T47D (cell line): ENCODE data around the gene SLC25A10.

ENCODE experiments used
- DNase-seq, 2 experiments: peaks; one replicate each; pipeline versions ENCODE4 v3.0.0 to v3.0.0-alpha.2; 2011 to 2012; ENCODE audit warnings: low read depth in 1 of 2, low spot score in 1 of 2
- JUND ChIP-seq: IDR thresholded peaks from 2 replicates; pipeline ENCODE4 v1.6.1; 2012; ENCODE audit warnings: low read depth
- in situ Hi-C: cut with HindIII; loops from 2 replicates; pipeline ENCODE4 v1.10.0; 2016; ENCODE audit warnings: low sequenced_read_pairs, low pct_unique_long_range_greater_than_20kb

SLC25A10 gene

DNA sequence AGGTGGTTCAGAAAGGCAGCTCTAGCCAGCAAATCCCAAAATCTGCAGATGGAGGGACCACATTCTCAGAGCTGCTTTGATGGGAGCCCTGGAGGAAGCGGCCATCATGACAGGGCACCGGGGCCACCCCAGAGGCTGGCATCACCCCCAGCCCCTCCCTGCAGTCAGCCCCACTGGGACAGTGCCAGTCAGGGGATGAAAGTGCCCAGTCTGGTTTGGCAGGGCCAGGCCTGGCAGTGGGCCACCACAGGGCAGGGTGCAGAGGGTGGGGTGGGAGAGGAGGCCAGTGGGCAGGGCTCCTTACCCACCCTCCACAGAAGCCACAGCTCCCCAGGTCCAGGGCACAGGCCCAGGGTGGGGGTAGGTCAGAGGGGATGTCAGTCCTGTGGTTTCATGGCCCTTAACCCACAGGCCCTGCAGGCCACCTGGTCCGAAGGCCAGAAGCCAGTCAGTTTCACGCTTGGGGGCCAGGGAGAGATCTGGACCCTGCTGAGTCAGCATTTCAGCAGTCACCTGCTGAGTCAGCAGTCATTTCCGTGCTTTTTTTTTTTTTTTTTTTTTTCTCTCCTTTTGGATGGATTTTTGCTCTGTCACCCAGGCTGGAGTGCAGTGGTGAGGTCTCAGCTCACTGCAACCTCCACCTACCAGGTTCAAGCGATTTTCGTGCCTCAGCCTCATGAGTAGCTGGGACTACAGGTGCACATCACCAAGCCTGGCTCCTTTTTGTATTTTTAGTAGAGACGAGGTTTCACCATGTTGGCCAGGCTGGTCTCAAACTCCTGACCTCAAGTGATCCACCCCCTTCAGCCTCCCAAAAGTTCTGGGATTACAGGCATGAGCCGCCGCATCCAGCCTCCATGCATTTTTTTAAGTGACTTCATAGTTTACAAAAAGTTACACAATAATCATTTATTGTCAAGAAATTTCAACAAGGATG lies 10.4 kb downstream of the SLC25A10 start:
- DNase-seq, result peak; percentile 84 to 89
- no peak for TF ChIP-seq JUND
- in situ Hi-C loops, result no loop called here

DNA sequence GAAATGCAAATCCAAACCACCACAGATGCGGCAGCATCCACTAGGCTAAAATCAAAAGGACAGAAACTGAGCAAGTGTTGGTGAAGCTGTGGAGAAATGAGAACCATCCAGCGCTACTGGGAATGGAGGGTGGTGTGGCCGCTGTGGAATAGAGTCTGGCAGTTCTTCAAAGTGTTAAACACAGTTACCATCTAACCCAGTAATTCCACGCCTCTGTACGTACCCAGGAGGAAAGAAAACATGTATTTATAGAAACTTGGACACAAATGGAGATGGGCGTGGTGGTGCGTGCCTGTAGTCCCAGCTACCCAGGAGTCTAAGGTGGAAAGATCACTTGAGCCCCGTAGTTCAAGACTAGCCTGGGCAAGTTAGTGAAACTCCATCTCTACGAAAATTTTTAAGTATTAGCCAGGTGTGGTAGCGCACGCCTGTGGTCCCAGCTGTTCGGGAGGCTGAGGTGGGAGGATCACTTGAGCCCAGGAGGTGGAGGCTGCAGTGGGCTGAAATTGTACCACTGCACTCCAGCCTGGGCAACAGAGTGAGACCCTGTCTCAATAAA lies 11.6 kb downstream of the SLC25A10 start:
- peak in 1 of 2 experiments; percentile 69 for DNase-seq

DNA sequence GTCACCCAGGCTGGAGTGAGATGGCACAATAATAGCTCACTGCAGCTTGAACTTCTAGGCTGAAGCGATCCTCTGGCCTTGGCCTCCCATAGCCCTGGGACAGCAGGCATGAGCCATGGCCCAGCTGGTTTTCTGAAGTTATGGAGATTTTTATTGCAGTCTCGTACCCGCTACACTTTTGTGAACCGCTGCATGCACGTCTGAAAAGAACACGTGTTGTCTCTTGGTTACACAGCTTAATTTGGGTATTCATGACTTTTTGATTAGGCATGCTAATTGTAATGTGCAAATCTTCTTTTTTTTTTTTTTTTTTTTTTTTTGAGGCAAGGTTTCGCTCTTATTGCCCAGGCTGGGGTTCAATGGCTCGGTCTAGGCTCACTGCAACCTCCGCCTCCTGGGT lies 13.4 kb downstream of the SLC25A10 start:
- DNase-seq, result no peak
- no peak for TF ChIP-seq JUND
- in situ Hi-C loops, result no loop called here

More for the DNA sequence above, 11.6 kb downstream of the SLC25A10 start:
- in situ Hi-C loops, result no loop called here
- no peak for TF ChIP-seq JUND

DNA sequence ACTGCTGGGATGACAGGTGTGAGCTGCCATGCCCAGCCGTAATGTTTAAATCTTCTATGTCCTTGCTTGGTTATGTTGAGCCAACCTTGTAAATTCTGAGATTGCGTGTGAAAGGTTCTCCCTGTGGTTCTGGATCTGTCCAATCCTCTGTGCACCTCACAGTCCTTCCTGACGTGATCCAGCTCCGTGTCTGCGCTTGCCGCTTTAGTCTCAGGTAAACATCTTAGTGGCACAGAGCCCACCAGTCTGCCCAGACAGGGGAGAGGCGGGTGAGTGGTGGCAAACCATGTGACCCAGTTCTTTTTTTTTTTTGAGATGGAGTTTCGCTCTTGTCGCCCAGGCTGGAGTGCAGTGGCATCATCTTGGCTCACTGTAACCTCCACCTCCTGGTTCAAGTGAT lies 13.9 kb downstream of the SLC25A10 start:
- no peak for DNase-seq
- TF ChIP-seq JUND, result no peak
- in situ Hi-C loops, result no loop called here

DNA sequence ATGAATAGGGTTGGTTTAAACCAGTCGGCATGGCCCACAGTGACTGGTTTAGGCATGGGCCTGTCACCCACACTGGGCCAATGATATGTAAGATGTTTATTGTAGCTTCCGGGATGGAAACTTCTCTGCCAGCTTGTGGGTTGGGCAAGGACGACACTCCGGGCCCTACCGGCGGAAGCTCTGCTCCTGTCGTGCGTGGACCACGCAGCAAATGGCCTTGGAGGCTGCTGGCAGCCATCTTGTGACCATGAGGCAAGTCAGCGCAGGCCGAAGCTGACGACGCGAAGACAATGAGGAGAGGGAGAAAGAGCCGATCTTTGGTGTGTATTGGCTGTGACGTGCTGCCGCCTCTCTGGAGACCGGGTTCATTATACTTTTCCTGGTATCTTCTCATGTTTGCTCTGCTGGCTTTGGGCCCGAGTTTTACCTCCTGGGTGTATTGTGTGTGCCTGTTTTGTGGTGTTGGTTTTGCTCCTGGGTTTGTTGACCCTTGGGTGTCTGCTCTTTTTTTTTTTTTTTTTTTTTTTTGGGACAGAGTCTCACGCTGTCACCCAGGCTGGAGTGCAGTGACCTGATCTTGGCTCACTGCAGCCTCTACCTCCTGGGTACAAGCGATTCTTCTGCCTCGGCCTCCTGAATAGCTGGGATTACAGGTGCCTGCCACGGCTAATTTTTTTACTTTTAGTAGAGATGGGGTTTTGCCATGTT lies 15.4 kb downstream of the SLC25A10 start:
- peak in 1 of 2 experiments; percentile 94 for DNase-seq
- in situ Hi-C loops, result no loop called here

DNA sequence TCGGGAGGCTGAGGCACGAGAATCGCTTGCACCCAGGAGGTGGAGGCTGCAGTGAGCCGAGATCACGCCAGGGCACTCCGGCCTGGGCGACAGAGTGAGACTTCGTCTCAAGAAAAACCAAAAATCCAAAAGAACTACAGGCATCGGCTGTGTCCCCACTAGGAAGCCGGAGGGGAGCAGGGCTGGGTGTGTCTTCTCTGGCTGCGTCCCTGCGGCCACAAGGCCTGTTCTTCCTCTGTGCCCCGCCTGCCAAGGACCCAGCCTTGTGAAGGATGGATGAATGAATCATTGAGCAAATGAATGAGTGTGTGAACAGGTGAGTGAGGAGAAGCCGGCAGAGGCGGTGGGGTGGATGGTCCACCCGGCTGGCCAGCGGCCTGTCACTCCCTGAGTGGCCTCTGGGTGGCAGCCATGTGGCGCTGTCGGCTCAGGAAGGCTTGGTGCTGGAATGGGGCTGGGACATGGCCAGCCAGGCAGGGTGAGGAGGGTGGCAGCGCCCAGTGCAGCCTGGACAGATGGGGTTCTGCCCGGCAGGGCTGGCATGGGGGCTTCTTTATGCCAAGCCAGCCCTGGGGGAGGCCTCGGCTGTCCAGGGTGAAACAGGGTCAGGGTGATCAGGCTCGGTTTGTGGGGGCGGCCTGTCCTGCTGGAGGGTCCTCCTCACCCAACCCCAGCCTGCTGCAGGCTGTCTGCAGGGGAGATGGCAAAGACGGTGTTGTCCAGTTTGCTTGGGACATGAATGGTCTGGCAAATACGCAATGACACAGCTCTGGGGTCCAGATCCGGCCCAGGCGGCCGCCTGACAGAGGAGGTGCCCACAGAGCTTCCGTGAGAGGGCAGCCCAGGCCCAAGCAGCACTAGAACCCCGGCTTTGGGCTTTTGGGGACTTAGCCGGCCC lies 21.7 kb downstream of the SLC25A10 start:
- no peak for TF ChIP-seq JUND
- in situ Hi-C loops, result no loop called here
- peak; percentile 88 to 99 for DNase-seq

More for the DNA sequence above, 15.4 kb downstream of the SLC25A10 start:
- no peak for TF ChIP-seq JUND

DNA sequence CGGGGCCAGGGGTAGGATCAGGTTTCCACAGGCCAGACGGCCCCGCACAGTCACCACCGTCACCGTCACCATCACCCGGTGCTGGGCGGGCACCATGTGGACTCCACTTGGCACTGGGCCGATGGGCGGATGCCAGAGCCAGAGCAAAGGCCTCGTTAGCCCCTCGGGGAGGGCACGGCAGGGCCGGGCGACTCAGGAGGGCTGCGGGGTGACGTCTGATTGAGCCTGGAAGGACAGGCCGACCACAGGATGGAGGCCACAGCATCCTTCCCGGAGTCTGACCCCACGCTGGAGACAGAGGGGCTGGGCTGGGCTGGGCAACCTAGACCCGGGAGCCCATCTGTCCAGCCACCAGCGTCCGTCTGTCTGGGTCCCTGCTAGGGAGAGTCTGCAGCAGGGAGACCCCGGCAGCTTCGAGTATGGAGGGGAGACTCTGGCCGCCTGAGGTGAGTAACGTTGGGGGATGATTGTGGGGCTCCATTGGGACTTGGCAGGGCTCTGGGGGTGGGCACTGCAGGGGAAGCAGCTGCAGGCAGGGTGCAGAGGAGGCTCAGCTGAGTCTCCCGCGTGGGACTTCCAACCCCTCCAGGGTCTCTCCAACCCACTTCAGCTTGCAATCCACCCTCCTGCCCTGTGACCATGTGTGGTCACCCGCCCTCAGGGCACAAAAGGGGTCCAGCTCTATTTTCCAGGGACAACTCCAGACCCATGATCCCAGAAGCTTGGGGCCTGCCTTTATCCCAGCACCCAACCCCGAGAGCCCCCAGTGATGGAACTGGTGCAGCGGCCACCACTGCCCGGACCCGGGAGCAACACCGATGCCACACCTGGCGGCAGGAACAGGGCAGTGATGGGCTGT lies 22.6 kb downstream of the SLC25A10 start:
- DNase-seq, result no peak
- in situ Hi-C loops, result no loop called here
- no peak for TF ChIP-seq JUND

DNA sequence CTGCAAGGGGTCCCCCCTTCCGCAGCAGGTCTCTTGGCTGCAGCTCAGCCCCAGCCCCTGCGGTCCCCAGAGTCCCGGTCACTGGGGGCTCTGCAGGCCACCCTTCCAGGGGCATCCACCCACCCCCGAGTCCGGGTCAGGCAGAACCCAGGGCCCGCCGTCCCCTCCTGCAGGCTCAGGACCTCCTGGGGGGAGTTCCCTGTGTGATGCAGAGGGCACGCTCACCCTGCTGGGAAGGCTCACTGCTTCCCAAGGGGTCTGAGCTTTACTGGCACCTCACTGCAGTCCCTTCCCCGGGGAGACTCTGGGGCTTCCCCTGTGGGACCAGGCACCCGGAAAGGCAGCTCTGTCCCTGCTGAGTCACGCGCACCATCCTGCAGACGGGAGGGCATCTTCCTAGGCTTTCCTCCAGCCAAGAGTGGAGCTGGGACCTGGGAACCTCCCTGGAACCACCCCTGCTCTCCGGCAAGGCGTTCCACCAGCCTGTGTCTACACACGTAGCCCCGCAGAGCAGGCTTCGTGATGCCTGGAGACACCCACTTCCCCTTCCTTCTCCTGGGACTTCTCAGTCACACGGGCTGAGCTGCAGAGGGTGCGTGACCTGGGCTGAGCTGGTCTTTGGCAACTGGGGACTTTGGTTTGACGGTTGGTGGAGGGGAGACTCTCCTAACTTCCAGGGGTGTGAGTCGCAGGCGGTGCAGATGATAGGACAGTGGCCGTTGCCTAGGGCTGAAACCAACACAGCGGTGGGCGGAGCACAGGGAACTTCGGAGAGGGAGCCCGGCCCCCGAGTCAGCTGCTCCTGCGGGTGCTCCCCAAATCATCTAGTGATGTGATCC lies 23.4 kb downstream of the SLC25A10 start:
- in situ Hi-C loops, result no loop called here
- no peak for TF ChIP-seq JUND
- peak; percentile 68 to 81 for DNase-seq

DNA sequence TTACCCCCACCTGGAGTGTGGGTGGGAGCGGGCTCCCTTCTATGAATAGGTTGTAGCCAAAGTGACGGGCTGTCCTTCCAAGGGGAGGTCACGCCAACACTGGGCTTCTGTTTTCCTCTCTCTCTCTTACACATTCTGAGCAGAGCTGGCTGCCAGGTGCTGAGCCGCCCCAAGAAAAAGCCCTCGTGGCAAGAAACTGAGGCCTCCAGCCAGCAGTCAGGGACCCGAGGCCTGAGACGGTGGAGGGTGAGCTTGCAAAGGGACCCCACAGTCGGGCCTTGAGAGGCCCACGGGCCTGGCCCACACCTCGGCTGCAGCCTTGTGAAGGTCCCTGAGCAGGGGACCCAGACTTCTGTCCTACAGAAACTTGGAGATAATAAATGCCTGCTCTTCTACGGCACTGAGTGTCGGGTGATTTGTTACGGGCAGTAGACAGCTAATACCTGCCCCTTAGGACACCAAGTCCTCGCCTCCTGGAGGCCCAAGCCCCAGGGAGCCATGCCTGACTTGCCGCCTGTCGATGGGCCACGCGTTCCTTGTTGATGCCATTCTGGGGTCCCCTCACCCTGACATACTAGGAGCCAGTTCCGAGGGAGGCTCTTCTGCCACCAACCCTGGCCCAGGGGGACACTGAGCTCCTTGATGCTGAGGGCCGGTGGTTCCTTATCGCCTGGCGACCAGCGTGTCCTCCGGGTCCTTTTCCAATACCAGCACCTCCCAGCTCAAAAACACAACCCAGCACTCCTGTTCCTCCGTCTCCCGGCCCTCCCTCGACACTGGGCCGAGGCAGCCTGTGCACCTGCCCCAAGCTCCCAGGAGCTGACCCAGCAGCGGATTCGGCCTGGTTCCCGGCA lies 26.1 kb downstream of the SLC25A10 start:
- in situ Hi-C loops, result no loop called here
- TF ChIP-seq JUND, result no peak
- DNase-seq, result no peak
